K562 (cell line): ENCODE measurements around the gene HYAL3. TPM values are rescaled to one million over a fixed set of nuclear protein-coding genes. Genes with fewer than 3 reads are reported as not detected.

ENCODE experiments used
- CREB1 ChIP-seq, 2 experiments: sonication (generic) in 1 of 2; formaldehyde crosslinking in 1 of 2; IDR thresholded peaks; 2 replicates each; pipeline versions ENCODE4 v1.6.1 to v1.8.0; 2012 to 2022; ENCODE audit warnings: inconsistent platforms in 1 of 2, mild to moderate bottlenecking in 1 of 2, missing genetic modification reagents in 1 of 2, moderate library complexity in 1 of 2
- ETV5 ChIP-seq: sonication (generic); formaldehyde crosslinking; IDR thresholded peaks from 2 replicates; pipeline ENCODE4 v1.4.0; 2020; ENCODE audit warnings: low read depth, mild to moderate bottlenecking, missing genetic modification reagents
- NCOA6 ChIP-seq: fragments of 450-650 bp; IDR thresholded peaks from 2 replicates; pipeline ENCODE4 v1.6.1; 2017; ENCODE audit warnings: mild to moderate bottlenecking
- NRF1 ChIP-seq, 2 experiments: fragments of 450-650 bp; IDR thresholded peaks in 1 of 2; conservative IDR thresholded peaks in 1 of 2; 2 replicates each; pipeline ENCODE4 v1.6.1; 2014; ENCODE audit warnings: mild to moderate bottlenecking in 2 of 2
- RB1 ChIP-seq: fragments of 450-650 bp; IDR thresholded peaks from 2 replicates; pipeline ENCODE4 v1.6.1; 2017; ENCODE audit warnings: low read depth, mild to moderate bottlenecking
- polyA plus RNA-seq, 8 experiments: library from polyadenylated mRNA; depleted of rRNA in 4 of 8; stranded (reverse) in 5 of 8; unstranded in 3 of 8; fragments of >200 nt; fragmentation: Nextera tagmentation in 2 of 8; fragmentation: Illumina TruSeq in 1 of 8; extraction: Ambion mirVana in 2 of 8; extraction: Trizol in 1 of 8; gene quantifications; 2 replicates each; pipeline versions ENCODE4 v1.2.1 to v1.2.3, GENCODE V29; 2011 to 2014; ENCODE audit warnings: inconsistent platforms in 1 of 8, missing spikeins in 1 of 8
- total RNA-seq, 7 experiments: library from RNA; depleted of rRNA in 6 of 7; stranded (reverse); fragments of >200 nt in 6 of 7; fragmentation: Illumina TruSeq in 2 of 7; extraction: Trizol in 2 of 7; gene quantifications; 2 replicates each; pipeline versions ENCODE4 v1.2.1 to v1.2.3, GENCODE V29; 2011 to 2021; ENCODE audit warnings: low replicate concordance in 1 of 7
- TF ChIP-seq, protein P1 (sequence below): IDR thresholded peaks from 2 replicates; pipeline ENCODE4 v1.6.1; 2011; ENCODE audit warnings: borderline replicate concordance, low read depth, mild to moderate bottlenecking, moderate library complexity, low read length; ENCODE audit not compliant: insufficient read depth, poor library complexity, severe bottlenecking
- TF ChIP-seq, protein P2 (sequence below): fragments of 250-450 bp; sonication (Bioruptor Pico); IDR thresholded peaks from 2 replicates; pipeline ENCODE4 v1.5.0; 2021
- TF ChIP-seq, protein P3 (sequence below), 3 experiments: fragments of 200-800 bp in 1 of 3; sonication (Bioruptor generic) in 1 of 3; sonication (generic) in 1 of 3; formaldehyde crosslinking in 1 of 3; IDR thresholded peaks; 2 replicates each; pipeline versions ENCODE4 v1.6.1 to v1.8.0; 2016 to 2022; ENCODE audit warnings: mild to moderate bottlenecking in 2 of 3, missing compliant biosample characterization in 2 of 3, missing genetic modification characterization in 2 of 3, missing genetic modification reagents in 1 of 3
- TF ChIP-seq, protein P4 (sequence below): fragments of 450-650 bp; IDR thresholded peaks from 2 replicates; pipeline ENCODE4 v1.6.1; 2018; ENCODE audit not compliant: partially characterized antibody
- TF ChIP-seq, protein P5 (sequence below), 2 experiments: fragments of 450-650 bp in 1 of 2; IDR thresholded peaks; 2 replicates each; pipeline ENCODE4 v1.6.1; 2011 to 2017; ENCODE audit warnings: low read depth in 2 of 2, antibody characterized with exemption in 1 of 2, borderline replicate concordance in 1 of 2, low read length in 1 of 2, mild to moderate bottlenecking in 1 of 2, mixed read lengths in 1 of 2; ENCODE audit not compliant: control insufficient read depth in 1 of 2

HYAL3 gene
- total and polyA plus RNA-seq, 9 of the 15 experiments (the other 6 are each of a cell fraction or from before 2014, with no cell fraction given): 0.38 to 9.1 (median 6.8) TPM

DNA sequence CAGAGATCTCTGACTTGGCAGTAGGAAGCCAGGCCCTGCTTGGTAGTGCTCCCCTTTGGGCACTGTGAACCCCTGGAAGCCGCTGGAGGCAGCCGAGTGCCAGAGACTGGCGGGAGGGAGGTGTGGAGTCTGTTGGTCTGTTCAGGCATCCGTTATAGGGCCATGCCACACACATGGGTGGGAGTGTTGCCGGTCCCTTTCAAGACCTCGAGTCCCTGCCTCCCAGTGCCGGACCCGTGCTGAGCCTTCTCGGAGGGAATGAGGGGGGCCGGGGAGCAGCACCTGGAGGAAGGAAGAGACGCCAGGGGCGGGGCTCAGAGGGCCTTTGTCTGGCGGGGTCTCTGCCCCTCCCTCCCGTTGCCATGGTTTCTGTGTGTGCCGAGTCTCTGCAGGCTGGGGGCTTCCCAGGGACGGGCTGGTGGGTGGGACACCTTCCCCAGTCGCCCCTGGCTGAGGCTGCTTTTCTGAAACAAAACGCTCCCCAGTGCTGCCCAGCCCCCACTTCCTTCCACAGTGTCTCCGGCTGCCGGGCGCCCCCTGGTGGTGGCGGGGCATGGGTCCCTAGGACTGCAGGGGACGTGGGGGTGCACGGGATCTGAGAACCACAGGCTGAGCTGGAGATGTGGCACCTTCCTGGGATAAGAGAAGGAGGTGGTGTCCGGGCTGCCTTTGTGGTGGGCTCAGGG, 53.2 kb downstream of the HYAL3 start (continued):
- TF ChIP-seq, protein P1, sequence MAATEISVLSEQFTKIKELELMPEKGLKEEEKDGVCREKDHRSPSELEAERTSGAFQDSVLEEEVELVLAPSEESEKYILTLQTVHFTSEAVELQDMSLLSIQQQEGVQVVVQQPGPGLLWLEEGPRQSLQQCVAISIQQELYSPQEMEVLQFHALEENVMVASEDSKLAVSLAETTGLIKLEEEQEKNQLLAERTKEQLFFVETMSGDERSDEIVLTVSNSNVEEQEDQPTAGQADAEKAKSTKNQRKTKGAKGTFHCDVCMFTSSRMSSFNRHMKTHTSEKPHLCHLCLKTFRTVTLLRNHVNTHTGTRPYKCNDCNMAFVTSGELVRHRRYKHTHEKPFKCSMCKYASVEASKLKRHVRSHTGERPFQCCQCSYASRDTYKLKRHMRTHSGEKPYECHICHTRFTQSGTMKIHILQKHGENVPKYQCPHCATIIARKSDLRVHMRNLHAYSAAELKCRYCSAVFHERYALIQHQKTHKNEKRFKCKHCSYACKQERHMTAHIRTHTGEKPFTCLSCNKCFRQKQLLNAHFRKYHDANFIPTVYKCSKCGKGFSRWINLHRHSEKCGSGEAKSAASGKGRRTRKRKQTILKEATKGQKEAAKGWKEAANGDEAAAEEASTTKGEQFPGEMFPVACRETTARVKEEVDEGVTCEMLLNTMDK: peak; percentile 87
- TF ChIP-seq, protein P2, sequence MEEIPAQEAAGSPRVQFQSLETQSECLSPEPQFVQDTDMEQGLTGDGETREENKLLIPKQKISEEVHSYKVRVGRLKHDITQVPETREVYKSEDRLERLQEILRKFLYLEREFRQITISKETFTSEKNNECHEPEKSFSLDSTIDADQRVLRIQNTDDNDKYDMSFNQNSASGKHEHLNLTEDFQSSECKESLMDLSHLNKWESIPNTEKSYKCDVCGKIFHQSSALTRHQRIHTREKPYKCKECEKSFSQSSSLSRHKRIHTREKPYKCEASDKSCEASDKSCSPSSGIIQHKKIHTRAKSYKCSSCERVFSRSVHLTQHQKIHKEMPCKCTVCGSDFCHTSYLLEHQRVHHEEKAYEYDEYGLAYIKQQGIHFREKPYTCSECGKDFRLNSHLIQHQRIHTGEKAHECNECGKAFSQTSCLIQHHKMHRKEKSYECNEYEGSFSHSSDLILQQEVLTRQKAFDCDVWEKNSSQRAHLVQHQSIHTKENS: no peak
- TF ChIP-seq ETV5 (CRISPR knock-in tag) (0 out of 2 replicates have a peak, but pooled peaks have one; percentile 27), NCOA6 (no peak), CREB1 (IDR thresholded peaks at IDR 0.05) (no peak), CREB1 (CRISPR knock-in tag; IDR thresholded peaks at IDR 0.05) (no peak), RB1 (peak; percentile 79), NRF1 (conservative IDR thresholded peaks at IDR 0.05 in 1 of 2, IDR thresholded peaks at IDR 0.05 in 1 of 2) (no peak)
- TF ChIP-seq, protein P3, sequence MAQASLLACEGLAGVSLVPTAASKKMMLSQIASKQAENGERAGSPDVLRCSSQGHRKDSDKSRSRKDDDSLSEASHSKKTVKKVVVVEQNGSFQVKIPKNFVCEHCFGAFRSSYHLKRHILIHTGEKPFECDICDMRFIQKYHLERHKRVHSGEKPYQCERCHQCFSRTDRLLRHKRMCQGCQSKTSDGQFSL (CRISPR knock-in tag; IDR thresholded peaks at IDR 0.05): peak; percentile 99
- TF ChIP-seq, protein P3 (tag; IDR thresholded peaks at IDR 0.05): peak in 1 of 2 experiments; percentile 87; a peak in 2 of 4 replicates
- TF ChIP-seq, protein P4, sequence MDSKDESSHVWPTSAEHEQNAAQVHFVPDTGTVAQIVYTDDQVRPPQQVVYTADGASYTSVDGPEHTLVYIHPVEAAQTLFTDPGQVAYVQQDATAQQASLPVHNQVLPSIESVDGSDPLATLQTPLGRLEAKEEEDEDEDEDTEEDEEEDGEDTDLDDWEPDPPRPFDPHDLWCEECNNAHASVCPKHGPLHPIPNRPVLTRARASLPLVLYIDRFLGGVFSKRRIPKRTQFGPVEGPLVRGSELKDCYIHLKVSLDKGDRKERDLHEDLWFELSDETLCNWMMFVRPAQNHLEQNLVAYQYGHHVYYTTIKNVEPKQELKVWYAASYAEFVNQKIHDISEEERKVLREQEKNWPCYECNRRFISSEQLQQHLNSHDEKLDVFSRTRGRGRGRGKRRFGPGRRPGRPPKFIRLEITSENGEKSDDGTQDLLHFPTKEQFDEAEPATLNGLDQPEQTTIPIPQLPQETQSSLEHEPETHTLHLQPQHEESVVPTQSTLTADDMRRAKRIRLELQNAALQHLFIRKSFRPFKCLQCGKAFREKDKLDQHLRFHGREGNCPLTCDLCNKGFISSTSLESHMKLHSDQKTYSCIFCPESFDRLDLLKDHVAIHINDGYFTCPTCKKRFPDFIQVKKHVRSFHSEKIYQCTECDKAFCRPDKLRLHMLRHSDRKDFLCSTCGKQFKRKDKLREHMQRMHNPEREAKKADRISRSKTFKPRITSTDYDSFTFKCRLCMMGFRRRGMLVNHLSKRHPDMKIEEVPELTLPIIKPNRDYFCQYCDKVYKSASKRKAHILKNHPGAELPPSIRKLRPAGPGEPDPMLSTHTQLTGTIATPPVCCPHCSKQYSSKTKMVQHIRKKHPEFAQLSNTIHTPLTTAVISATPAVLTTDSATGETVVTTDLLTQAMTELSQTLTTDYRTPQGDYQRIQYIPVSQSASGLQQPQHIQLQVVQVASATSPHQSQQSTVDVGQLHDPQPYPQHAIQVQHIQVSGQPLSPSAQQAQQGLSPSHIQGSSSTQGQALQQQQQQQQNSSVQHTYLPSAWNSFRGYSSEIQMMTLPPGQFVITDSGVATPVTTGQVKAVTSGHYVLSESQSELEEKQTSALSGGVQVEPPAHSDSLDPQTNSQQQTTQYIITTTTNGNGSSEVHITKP: peak; percentile 82
- TF ChIP-seq, protein P5, sequence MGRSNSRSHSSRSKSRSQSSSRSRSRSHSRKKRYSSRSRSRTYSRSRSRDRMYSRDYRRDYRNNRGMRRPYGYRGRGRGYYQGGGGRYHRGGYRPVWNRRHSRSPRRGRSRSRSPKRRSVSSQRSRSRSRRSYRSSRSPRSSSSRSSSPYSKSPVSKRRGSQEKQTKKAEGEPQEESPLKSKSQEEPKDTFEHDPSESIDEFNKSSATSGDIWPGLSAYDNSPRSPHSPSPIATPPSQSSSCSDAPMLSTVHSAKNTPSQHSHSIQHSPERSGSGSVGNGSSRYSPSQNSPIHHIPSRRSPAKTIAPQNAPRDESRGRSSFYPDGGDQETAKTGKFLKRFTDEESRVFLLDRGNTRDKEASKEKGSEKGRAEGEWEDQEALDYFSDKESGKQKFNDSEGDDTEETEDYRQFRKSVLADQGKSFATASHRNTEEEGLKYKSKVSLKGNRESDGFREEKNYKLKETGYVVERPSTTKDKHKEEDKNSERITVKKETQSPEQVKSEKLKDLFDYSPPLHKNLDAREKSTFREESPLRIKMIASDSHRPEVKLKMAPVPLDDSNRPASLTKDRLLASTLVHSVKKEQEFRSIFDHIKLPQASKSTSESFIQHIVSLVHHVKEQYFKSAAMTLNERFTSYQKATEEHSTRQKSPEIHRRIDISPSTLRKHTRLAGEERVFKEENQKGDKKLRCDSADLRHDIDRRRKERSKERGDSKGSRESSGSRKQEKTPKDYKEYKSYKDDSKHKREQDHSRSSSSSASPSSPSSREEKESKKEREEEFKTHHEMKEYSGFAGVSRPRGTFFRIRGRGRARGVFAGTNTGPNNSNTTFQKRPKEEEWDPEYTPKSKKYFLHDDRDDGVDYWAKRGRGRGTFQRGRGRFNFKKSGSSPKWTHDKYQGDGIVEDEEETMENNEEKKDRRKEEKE (IDR thresholded peaks at IDR 0.05; ENCODE audit: borderline replicate concordance in 1 of 2, control insufficient read depth in 1 of 2, low read depth in 2 of 2, low read length in 1 of 2): no peak
